Hepatocyte (in vitro differentiated cells): ENCODE results near the gene NTPCR. TPM values are rescaled to one million over a fixed set of nuclear protein-coding genes. Genes with fewer than 3 reads are reported as not detected.

Experiments
- DNase-seq: peaks from one replicate; pipeline ENCODE4 v3.0.0-alpha.2; 2016; ENCODE audit warnings: low spot score
- H2AFZ ChIP-seq: fragments of 200-600 bp; sonication (generic); 2 replicates; pipeline ENCODE4 v1.6.0; 2016; ENCODE audit warnings: antibody characterized with exemption, mild to moderate bottlenecking
- H3K27ac ChIP-seq: fragments of 200-600 bp; sonication (generic); 2 replicates; pipeline ENCODE4 v1.5.1; 2016; ENCODE audit warnings: mild to moderate bottlenecking
- H3K27me3 ChIP-seq: fragments of 200-600 bp; sonication (generic); 2 replicates; pipeline ENCODE4 v1.6.1; 2016
- H3K36me3 ChIP-seq: fragments of 200-600 bp; sonication (generic); replicated peaks from 2 replicates; pipeline ENCODE4 v1.5.1; 2016; ENCODE audit warnings: low read depth; ENCODE audit not compliant: insufficient read depth
- H3K4me1 ChIP-seq: fragments of 200-600 bp; sonication (generic); 2 replicates; pipeline ENCODE4 v1.5.1; 2016; ENCODE audit warnings: mild to moderate bottlenecking, moderate library complexity; ENCODE audit not compliant: insufficient read depth
- H3K4me2 ChIP-seq: fragments of 200-600 bp; sonication (generic); 2 replicates; pipeline ENCODE4 v1.6.0; 2016
- H3K4me3 ChIP-seq: fragments of 200-600 bp; sonication (generic); 2 replicates; pipeline ENCODE4 v1.5.1; 2016; ENCODE audit warnings: mild to moderate bottlenecking
- H3K79me2 ChIP-seq: fragments of 200-600 bp; sonication (generic); 2 replicates; pipeline ENCODE4 v1.6.0; 2017; ENCODE audit warnings: mild to moderate bottlenecking
- H3K9me2 ChIP-seq: fragments of 200-600 bp; sonication (generic); replicated peaks from 2 replicates; pipeline ENCODE4 v1.6.0; 2017; ENCODE audit warnings: mild to moderate bottlenecking; ENCODE audit not compliant: insufficient read depth
- H3K9me3 ChIP-seq: fragments of 200-600 bp; sonication (generic); 2 replicates; pipeline ENCODE4 v1.5.1; 2016; ENCODE audit warnings: low read depth, mild to moderate bottlenecking
- H4K20me1 ChIP-seq: fragments of 200-600 bp; sonication (generic); 2 replicates; pipeline ENCODE4 v1.6.0; 2016; ENCODE audit warnings: mild to moderate bottlenecking; ENCODE audit not compliant: insufficient read depth, poor library complexity, severe bottlenecking
- EZH2 ChIP-seq: fragments of 200-600 bp; sonication (generic); IDR thresholded peaks from 2 replicates; pipeline ENCODE4 v1.6.1; 2016; ENCODE audit warnings: antibody characterized with exemption, mild to moderate bottlenecking, borderline replicate concordance
- EZH2phosphoT487 ChIP-seq: fragments of 200-600 bp; sonication (generic); IDR thresholded peaks from one replicate; pipeline ENCODE4 v1.6.1; 2018; ENCODE audit warnings: antibody characterized with exemption, mild to moderate bottlenecking, low read depth, moderate library complexity; ENCODE audit not compliant: unreplicated experiment, severe bottlenecking
- WGBS: methylation state at CpG from one replicate; pipeline ENCODE4 v1.1.6; 2016; ENCODE audit warnings: low lambda C conversion rate; ENCODE audit errors: missing lambda C conversion rate; 5-methylcytosine and 5-hydroxymethylcytosine counted together
- polyA plus RNA-seq: library from polyadenylated mRNA; unstranded; fragments of >200 nt; fragmentation: Nextera tagmentation; extraction: Ambion mirVana; gene quantifications from 2 replicates; pipeline ENCODE4 v1.2.1, GENCODE V29; 2016
- total RNA-seq: library from RNA; depleted of rRNA; stranded (reverse); fragments of >200 nt; gene quantifications from 2 replicates; pipeline ENCODE4 v1.2.3, GENCODE V29; 2014
- TF ChIP-seq, protein P1 (sequence below): fragments of 200-600 bp; sonication (generic); IDR thresholded peaks from 2 replicates; pipeline ENCODE4 v1.5.1; 2016; ENCODE audit warnings: antibody characterized with exemption, mild to moderate bottlenecking; ENCODE audit not compliant: poor library complexity

The NTPCR gene
- total and polyA plus RNA-seq, 2 experiments from 2014 or later = 32.1 to 52.9 TPM

DNA sequence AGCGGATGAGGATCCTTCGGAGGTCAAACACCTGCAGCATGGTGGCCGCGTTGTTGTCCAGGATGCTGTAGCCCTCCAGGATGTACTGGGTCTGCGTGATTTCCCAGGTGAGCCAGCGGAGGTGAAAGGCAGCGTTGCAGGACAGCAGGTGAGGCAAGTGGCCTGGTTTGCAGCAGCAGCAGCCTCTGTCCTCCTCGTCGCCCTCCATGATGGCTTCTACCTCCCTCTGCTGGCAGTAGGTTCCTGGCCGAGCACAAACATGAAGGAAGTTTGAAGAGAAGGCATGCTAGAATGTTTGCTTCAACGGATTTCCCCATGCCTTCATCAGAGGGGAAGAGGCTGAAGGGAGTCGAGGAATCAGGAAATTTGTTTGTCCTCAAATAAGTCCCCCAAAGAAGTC is 74.7 kb downstream of the NTPCR start:
- no peak for TF ChIP-seq EZH2phosphoT487
- no peak for TF ChIP-seq EZH2
- TF ChIP-seq, protein P1, sequence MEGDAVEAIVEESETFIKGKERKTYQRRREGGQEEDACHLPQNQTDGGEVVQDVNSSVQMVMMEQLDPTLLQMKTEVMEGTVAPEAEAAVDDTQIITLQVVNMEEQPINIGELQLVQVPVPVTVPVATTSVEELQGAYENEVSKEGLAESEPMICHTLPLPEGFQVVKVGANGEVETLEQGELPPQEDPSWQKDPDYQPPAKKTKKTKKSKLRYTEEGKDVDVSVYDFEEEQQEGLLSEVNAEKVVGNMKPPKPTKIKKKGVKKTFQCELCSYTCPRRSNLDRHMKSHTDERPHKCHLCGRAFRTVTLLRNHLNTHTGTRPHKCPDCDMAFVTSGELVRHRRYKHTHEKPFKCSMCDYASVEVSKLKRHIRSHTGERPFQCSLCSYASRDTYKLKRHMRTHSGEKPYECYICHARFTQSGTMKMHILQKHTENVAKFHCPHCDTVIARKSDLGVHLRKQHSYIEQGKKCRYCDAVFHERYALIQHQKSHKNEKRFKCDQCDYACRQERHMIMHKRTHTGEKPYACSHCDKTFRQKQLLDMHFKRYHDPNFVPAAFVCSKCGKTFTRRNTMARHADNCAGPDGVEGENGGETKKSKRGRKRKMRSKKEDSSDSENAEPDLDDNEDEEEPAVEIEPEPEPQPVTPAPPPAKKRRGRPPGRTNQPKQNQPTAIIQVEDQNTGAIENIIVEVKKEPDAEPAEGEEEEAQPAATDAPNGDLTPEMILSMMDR = peak; percentile 58
- H4K20me1 ChIP-seq = no peaks in the 10 kb centered on the region
- H3K27ac ChIP-seq = peak overlapping the region; percentile 30
- WGBS = 60% methylated on average over 12 of the region's 12 CpGs
- peaks cover 8% of the 10 kb centered on the region for H3K4me1 ChIP-seq
- no peaks in the 10 kb centered on the region for H3K9me3 ChIP-seq
- no peaks in the 10 kb centered on the region for H3K79me2 ChIP-seq
- H3K9me2 ChIP-seq = no peaks in the 10 kb centered on the region
- H3K27me3 ChIP-seq = no peaks in the 10 kb centered on the region
- peak; percentile 72 for DNase-seq
- no peak overlapping the region for H3K4me2 ChIP-seq
- no peaks in the 10 kb centered on the region for H3K36me3 ChIP-seq
- no peak overlapping the region for H3K4me3 ChIP-seq
- no peak overlapping the region for H2AFZ ChIP-seq

DNA sequence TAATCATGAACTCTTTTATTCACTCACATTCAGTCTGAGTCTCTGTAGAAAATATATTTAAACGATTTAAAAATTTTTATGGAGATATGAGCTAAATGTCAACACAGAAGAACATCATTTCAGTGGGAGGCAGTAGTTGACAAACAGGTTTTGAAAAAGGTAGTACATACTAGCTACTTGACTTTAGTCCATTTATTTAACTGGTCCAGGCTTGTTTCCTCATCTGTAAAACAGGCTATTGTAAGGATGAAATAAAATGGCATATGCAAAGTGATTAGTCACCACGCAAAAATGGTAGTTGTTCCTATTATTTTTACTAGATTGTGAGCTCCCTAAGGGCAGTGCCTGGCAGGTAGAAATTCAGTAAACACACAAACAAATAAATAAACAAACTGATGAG is 75.2 kb downstream of the NTPCR start:
- Histone ChIP-seq H2AFZ (no peak overlapping the region), H3K4me3 (no peak overlapping the region), H3K79me2 (no peaks in the 10 kb centered on the region), H3K4me2 (no peak overlapping the region), H3K36me3 (no peaks in the 10 kb centered on the region), H3K4me1 (peaks cover 8% of the 10 kb centered on the region), H4K20me1 (no peaks in the 10 kb centered on the region), H3K27ac (peak overlapping the region; percentile 30), H3K9me3 (no peaks in the 10 kb centered on the region), H3K9me2 (no peaks in the 10 kb centered on the region), H3K27me3 (no peaks in the 10 kb centered on the region)
- TF ChIP-seq EZH2 = no peak
- no peak for TF ChIP-seq EZH2phosphoT487
- TF ChIP-seq, protein P1 = no peak
- no peak for DNase-seq
- WGBS = 80% methylated on average over 2 of the region's 2 CpGs

DNA sequence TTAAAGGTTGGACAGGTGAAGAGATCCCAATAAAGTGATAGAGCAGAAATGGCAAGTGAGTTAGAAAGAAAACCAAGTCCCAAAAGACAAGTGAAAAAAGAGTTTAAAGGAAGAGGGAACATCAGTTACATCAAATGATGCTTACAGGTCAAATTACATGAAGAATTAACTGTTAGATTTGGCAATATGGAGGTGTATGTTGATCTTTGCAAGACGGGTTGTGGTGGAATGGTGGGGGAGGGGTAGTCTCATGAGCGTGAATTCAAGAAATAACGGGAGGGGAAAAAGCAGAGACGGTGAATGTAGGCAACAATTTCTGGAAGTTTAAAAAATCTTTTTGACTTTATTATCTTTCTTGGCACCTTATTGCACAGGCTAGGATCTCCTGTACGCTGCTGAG is 76.6 kb downstream of the NTPCR start:
- no peaks in the 10 kb centered on the region for H3K9me2 ChIP-seq
- no peak overlapping the region for H2AFZ ChIP-seq
- no peaks in the 10 kb centered on the region for H4K20me1 ChIP-seq
- no peaks in the 10 kb centered on the region for H3K9me3 ChIP-seq
- TF ChIP-seq EZH2phosphoT487 = no peak
- TF ChIP-seq EZH2 = no peak
- TF ChIP-seq, protein P1 = no peak
- H3K4me2 ChIP-seq = no peak overlapping the region
- no peaks in the 10 kb centered on the region for H3K27me3 ChIP-seq
- 71% methylated on average over 5 of the region's 5 CpGs for WGBS
- no peaks in the 10 kb centered on the region for H3K79me2 ChIP-seq
- H3K27ac ChIP-seq = no peak overlapping the region
- H3K4me1 ChIP-seq = peaks cover 9% of the 10 kb centered on the region
- no peak for DNase-seq
- no peak overlapping the region for H3K4me3 ChIP-seq
- no peaks in the 10 kb centered on the region for H3K36me3 ChIP-seq

DNA sequence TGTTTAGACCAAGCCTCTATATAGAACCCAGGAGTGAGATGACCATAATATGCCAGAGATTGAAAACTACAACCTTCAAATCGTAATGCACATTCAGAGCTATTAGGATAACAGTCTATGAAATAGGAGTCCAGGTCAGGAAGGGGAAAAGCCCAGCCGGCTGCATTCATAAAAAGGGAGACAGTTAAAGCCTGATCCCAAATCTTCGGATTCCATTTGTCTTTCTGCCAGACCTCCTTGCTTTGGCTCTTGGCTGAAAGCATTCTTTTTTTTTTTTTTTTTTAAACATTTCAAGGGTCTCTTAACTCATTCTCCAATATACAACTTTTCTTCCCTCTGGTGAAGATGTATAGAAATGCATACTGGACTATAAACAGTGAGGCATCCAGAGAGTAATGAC is 81.1 kb downstream of the NTPCR start:
- Histone ChIP-seq H3K79me2 (no peaks in the 10 kb centered on the region), H2AFZ (no peak overlapping the region), H3K9me2 (no peaks in the 10 kb centered on the region), H3K4me2 (no peak overlapping the region), H3K9me3 (no peaks in the 10 kb centered on the region), H3K4me1 (peaks cover 36% of the 10 kb centered on the region), H3K4me3 (no peak overlapping the region), H3K36me3 (no peaks in the 10 kb centered on the region), H4K20me1 (no peaks in the 10 kb centered on the region), H3K27me3 (no peaks in the 10 kb centered on the region), H3K27ac (no peak overlapping the region)
- TF ChIP-seq, protein P1 = no peak
- TF ChIP-seq EZH2phosphoT487 (no peak), EZH2 (no peak)
- DNase-seq = no peak
- 47% methylated on average over 3 of the region's 3 CpGs for WGBS
